Gastrocnemius medialis (tissue), 4 donors: Measurements from ENCODE around the gene SPRR2B. TPM values are rescaled to one million over a fixed set of nuclear protein-coding genes. Genes with fewer than 3 reads are reported as not detected.

ENCODE experiments used
- ATAC-seq, 2 donors: fragments of 150-250 bp; one replicate each; pipeline ENCODE4 v1.9.1; 2016
- DNase-seq, 2 donors: peaks; one replicate each; pipeline ENCODE4 v3.0.0-alpha.2; 2019
- H3K27ac ChIP-seq, 4 donors: fragments of 200-600 bp; sonication (generic); 1 replicate in 1 of 4; 2 replicates in 3 of 4; pipeline ENCODE4 v1.5.1; 2016 to 2018; ENCODE audit warnings: mild to moderate bottlenecking in 2 of 4, moderate library complexity in 1 of 4
- H3K27me3 ChIP-seq, 3 donors: fragments of 200-600 bp; sonication (generic) in 2 of 3; 1 replicate in 1 of 3; 2 replicates in 2 of 3; pipeline versions ENCODE4 v1.5.1 to v1.6.0; 2016 to 2019; ENCODE audit warnings: mild to moderate bottlenecking in 1 of 3, moderate library complexity in 1 of 3
- H3K36me3 ChIP-seq, 2 donors: fragments of 200-600 bp; sonication (generic) in 1 of 2; one replicate each; pipeline ENCODE4 v1.5.1; 2017 to 2018
- H3K4me1 ChIP-seq, 2 donors: fragments of 200-600 bp; sonication (generic) in 1 of 2; one replicate each; pipeline ENCODE4 v1.5.1; 2016 to 2017; ENCODE audit warnings: mild to moderate bottlenecking in 2 of 2
- H3K4me3 ChIP-seq, 4 donors: fragments of 200-600 bp; sonication (generic) in 3 of 4; 1 replicate in 1 of 4; 2 replicates in 3 of 4; pipeline ENCODE4 v1.5.1; 2016 to 2019; ENCODE audit warnings: mild to moderate bottlenecking in 2 of 4
- H3K9me3 ChIP-seq, 3 donors: fragments of 200-600 bp; sonication (generic) in 2 of 3; 1 replicate in 1 of 3; 2 replicates in 2 of 3; pipeline ENCODE4 v1.5.1; 2016 to 2019
- CTCF ChIP-seq, 5 experiments: fragments of 450-650 bp in 3 of 5; fragments of 200-600 bp in 2 of 5; sonication (generic) in 2 of 5; IDR thresholded peaks in 4 of 5; conservative IDR thresholded peaks in 1 of 5; 1 replicate in 4 of 5; 2 replicates in 1 of 5; pipeline ENCODE4 v1.5.1; 2016 to 2019; ENCODE audit warnings: antibody characterized with exemption in 5 of 5, mild to moderate bottlenecking in 3 of 5, moderate library complexity in 3 of 5
- POLR2A ChIP-seq, 2 donors: fragments of 450-650 bp; IDR thresholded peaks; one replicate each; pipeline ENCODE4 v1.6.1; 2017; ENCODE audit warnings: antibody characterized with exemption in 2 of 2, mild to moderate bottlenecking in 2 of 2, moderate library complexity in 2 of 2
- in situ Hi-C, 4 donors: fragments of 200-750 bp; cut with MboI; loops; one replicate each; pipeline versions ENCODE4 v1.15.0 to v1.8.0; 2017; ENCODE audit warnings: low sequenced_read_pairs in 4 of 4
- intact Hi-C: fragments of 100-400 bp; cut with DNase I; formaldehyde crosslinking; loops from one replicate; pipeline ENCODE4 v1.15.1; 2023; ENCODE audit warnings: low total_unique reads
- total RNA-seq, 4 donors: library from RNA; depleted of rRNA; stranded (reverse); fragments of >200 nt; gene quantifications; one replicate each; pipeline versions ENCODE4 v1.1.0 to v1.2.3, GENCODE V29; 2016

The SPRR2B gene
- total RNA-seq, 4 donors from 2014 or later = not detected

GRCh38 chr1:153100245-153100644, 28.8 kb upstream of the SPRR2B start:
- Histone ChIP-seq H3K4me1 (no peaks in the 10 kb centered on the region), H3K27ac (no peak overlapping the region), H3K27me3 (no peaks in the 10 kb centered on the region), H3K4me3 (no peak overlapping the region), H3K9me3 (no peaks in the 10 kb centered on the region), H3K36me3 (no peaks in the 10 kb centered on the region)
- intact Hi-C loops (no loop called here), in situ Hi-C loops (no loop called here)
- ATAC-seq = no peak
- TF ChIP-seq POLR2A (IDR thresholded peaks at IDR 0.05) (no peak), CTCF (IDR thresholded peaks at IDR 0.05 in 4 of 5, conservative IDR thresholded peaks at IDR 0.05 in 1 of 5) (no peak)
- DNase-seq = no peak

- no peak for DNase-seq
- Histone ChIP-seq H3K4me3 (no peak overlapping the region), H3K36me3 (no peaks in the 10 kb centered on the region), H3K9me3 (no peaks in the 10 kb centered on the region), H3K27ac (no peak overlapping the region), H3K4me1 (no peaks in the 10 kb centered on the region), H3K27me3 (no peaks in the 10 kb centered on the region)
- in situ Hi-C loops (no loop called here), intact Hi-C loops (no loop called here)
- TF ChIP-seq POLR2A (IDR thresholded peaks at IDR 0.05) (no peak), CTCF (IDR thresholded peaks at IDR 0.05 in 4 of 5, conservative IDR thresholded peaks at IDR 0.05 in 1 of 5) (no peak)
- ATAC-seq = no peak
Observed at GRCh38 chr1:153099461-153100045, 28.1 kb upstream of the SPRR2B start.

- H3K4me1 ChIP-seq = no peaks in the 10 kb centered on the region
- intact Hi-C loops (no loop called here), in situ Hi-C loops (no loop called here)
- DNase-seq (no peak), ATAC-seq (no peak)
- TF ChIP-seq CTCF (IDR thresholded peaks at IDR 0.05 in 4 of 5, conservative IDR thresholded peaks at IDR 0.05 in 1 of 5) (no peak), POLR2A (IDR thresholded peaks at IDR 0.05) (no peak)
- no peak overlapping the region for H3K4me3 ChIP-seq
- no peaks in the 10 kb centered on the region for H3K9me3 ChIP-seq
- no peaks in the 10 kb centered on the region for H3K27me3 ChIP-seq
- no peaks in the 10 kb centered on the region for H3K36me3 ChIP-seq
- no peak overlapping the region for H3K27ac ChIP-seq
Observed at GRCh38 chr1:153095764-153096163, 24.4 kb upstream of the SPRR2B start.

- no peaks in the 10 kb centered on the region for H3K27me3 ChIP-seq
- TF ChIP-seq POLR2A (IDR thresholded peaks at IDR 0.05) (no peak), CTCF (IDR thresholded peaks at IDR 0.05 in 4 of 5, conservative IDR thresholded peaks at IDR 0.05 in 1 of 5) (no peak)
- H3K36me3 ChIP-seq = no peaks in the 10 kb centered on the region
- in situ Hi-C loops (no loop called here), intact Hi-C loops (no loop called here)
- DNase-seq (no peak), ATAC-seq (no peak)
- no peak within 1 kb of the TSS for H3K4me3 ChIP-seq
- no peaks in the 10 kb centered on the region for H3K9me3 ChIP-seq
- H3K4me1 ChIP-seq = no peaks in the 10 kb centered on the region
- no peak within 1 kb of the TSS for H3K27ac ChIP-seq
Observed at GRCh38 chr1:153094426-153094825, 23.0 kb upstream of the SPRR2B start, which contains the start of gene SPRR2E. TSS of gene SPRR2E (minus strand) at chr1:153094526. CDS start at chr1:153093751, 775 bp downstream.

GRCh38 chr1:153087652-153088051, 16.2 kb upstream of the SPRR2B start:
- no peaks in the 10 kb centered on the region for H3K4me1 ChIP-seq
- intact Hi-C loops (no loop called here), in situ Hi-C loops (no loop called here)
- no peak for TF ChIP-seq POLR2A (IDR thresholded peaks at IDR 0.05)
- no peak overlapping the region for H3K27ac ChIP-seq
- H3K27me3 ChIP-seq = no peaks in the 10 kb centered on the region
- no peaks in the 10 kb centered on the region for H3K36me3 ChIP-seq
- no peaks in the 10 kb centered on the region for H3K9me3 ChIP-seq
- no peak overlapping the region for H3K4me3 ChIP-seq
- DNase-seq = no peak
- ATAC-seq = no peak
